Measurements from ENCODE around the gene LIF. TPM values are rescaled to one million over a fixed set of nuclear protein-coding genes. Genes with fewer than 3 reads are reported as not detected.

Gene LIF
- total RNA-seq, 1 donor from 2014 or later, result 0.24 TPM

Other genes starting within 250 kb of the LIF start
- not detected for gene HORMAD2, start 166.3 kb downstream of the LIF start, total RNA-seq
- gene OSM, start 20.1 kb upstream of the LIF start, total RNA-seq, result 0.28 TPM
- 43.7 TPM for gene CASTOR1, start 42.7 kb upstream of the LIF start, total RNA-seq
- gene TBC1D10A, start 80.2 kb upstream of the LIF start, total RNA-seq, result 44.5 TPM
- 111 TPM for gene SF3A1, start 110.1 kb upstream of the LIF start, total RNA-seq
- 1.2 TPM for gene CCDC157, start 110.2 kb upstream of the LIF start, total RNA-seq
- gene RNF215, start 140.7 kb upstream of the LIF start, total RNA-seq, result 4.8 TPM
- 19.9 TPM for gene SEC14L2, start 150.3 kb upstream of the LIF start, total RNA-seq
- gene MTFP1, start 179.0 kb upstream of the LIF start, total RNA-seq, result 14.1 TPM
- not detected for gene SEC14L3, start 225.3 kb upstream of the LIF start, total RNA-seq

All from esophagus mucosa (tissue), 1 donor.